Natural killer cell (primary cell): Measurements from ENCODE around the gene PMFBP1. TPM values are rescaled to one million over a fixed set of nuclear protein-coding genes. Genes with fewer than 3 reads are reported as not detected.

ENCODE experiments used
- ATAC-seq, 3 donors: fragments of 150-1000 bp in 2 of 3; fragments of 200-7000 bp in 1 of 3; cut with Tn5 transposase; 1 replicate in 1 of 3; 2 replicates in 2 of 3; pipeline ENCODE4 v1.10.0; 2021; ENCODE audit warnings: mild to moderate bottlenecking in 2 of 3, moderate library complexity in 2 of 3
- DNase-seq, 2 donors: peaks; one replicate each; pipeline versions ENCODE4 v3.0.0 to v3.0.0-alpha.2; 2013 to 2021; ENCODE audit warnings: mixed read lengths in 1 of 2
- H3K27ac ChIP-seq: one replicate; pipeline ENCODE4 v1.5.1; 2013; ENCODE audit warnings: mild to moderate bottlenecking, low read length
- H3K27me3 ChIP-seq: one replicate; pipeline ENCODE4 v1.6.1; 2013; ENCODE audit warnings: low read length; ENCODE audit not compliant: control insufficient read depth, insufficient read depth
- H3K36me3 ChIP-seq: one replicate; pipeline ENCODE4 v1.6.1; 2013; ENCODE audit warnings: low read length; ENCODE audit not compliant: control insufficient read depth, insufficient read depth
- H3K4me1 ChIP-seq: one replicate; pipeline ENCODE4 v1.6.1; 2013; ENCODE audit warnings: low read length; ENCODE audit not compliant: control insufficient read depth, insufficient read depth
- H3K4me3 ChIP-seq: one replicate; pipeline ENCODE4 v1.5.1; 2013; ENCODE audit warnings: low read length
- H3K9me3 ChIP-seq: one replicate; pipeline ENCODE4 v1.6.1; 2013; ENCODE audit warnings: low read length; ENCODE audit not compliant: control insufficient read depth, insufficient read depth
- H3K27ac Mint-ChIP-seq, 2 donors: one replicate each; pipeline ENCODE4 v1.8.0; 2022; ENCODE audit warnings: mild to moderate bottlenecking in 2 of 2, mixed read lengths in 2 of 2, moderate library complexity in 1 of 2
- H3K27me3 Mint-ChIP-seq, 2 donors: one replicate each; pipeline ENCODE4 v1.8.0; 2022; ENCODE audit warnings: low read depth in 2 of 2, mixed read lengths in 2 of 2
- H3K36me3 Mint-ChIP-seq: one replicate; pipeline ENCODE4 v1.8.0; 2022; ENCODE audit warnings: mixed read lengths
- H3K4me1 Mint-ChIP-seq, 2 donors: one replicate each; pipeline ENCODE4 v1.8.0; 2022; ENCODE audit warnings: mixed read lengths in 2 of 2
- H3K4me3 Mint-ChIP-seq: one replicate; pipeline ENCODE4 v1.8.0; 2022; ENCODE audit warnings: mild to moderate bottlenecking, moderate library complexity, mixed read lengths
- H3K9me3 Mint-ChIP-seq, 2 donors: one replicate each; pipeline ENCODE4 v1.8.0; 2022; ENCODE audit warnings: mixed read lengths in 2 of 2
- CTCF ChIP-seq: fragments of 200-600 bp; IDR thresholded peaks from one replicate; pipeline ENCODE4 v1.8.0; 2022; ENCODE audit warnings: antibody characterized with exemption
- WGBS: methylation state at CpG from one replicate; pipeline ENCODE4 v1.1.7; 2013; ENCODE audit warnings: missing lambda C conversion rate; ENCODE audit not compliant: insufficient coverage; 5-methylcytosine and 5-hydroxymethylcytosine counted together
- intact Hi-C: fragments of 100-400 bp; cut with micrococcal nuclease; formaldehyde crosslinking; loops from one replicate; pipeline ENCODE4 v1.14.2; 2022
- total RNA-seq, 4 donors: library from RNA; stranded (reverse); fragments of 120-200 nt in 1 of 4; gene quantifications; one replicate each; pipeline versions ENCODE4 v1.2.3 to v1.2.4, GENCODE V29; 2013 to 2022

The PMFBP1 gene
- total RNA-seq, 3 donors from 2014 or later (not counting 1 experiment from before 2014, with no cell fraction given), result 0.68 to 1.2 (median 0.99) TPM

- peaks cover 8 to 9% of the 10 kb centered on the region in 2 donors for H3K4me1 Mint-ChIP-seq
- no peak overlapping the region for H3K27ac Mint-ChIP-seq
- H3K4me3 ChIP-seq, result no peak overlapping the region
- ATAC-seq, result no peak
- no peak overlapping the region for H3K27ac ChIP-seq
- DNase-seq, result no peak
- no peaks in the 10 kb centered on the region for H3K9me3 ChIP-seq
- no peaks in the 10 kb centered on the region for H3K36me3 Mint-ChIP-seq
- H3K27me3 ChIP-seq, result no peaks in the 10 kb centered on the region
- no peak overlapping the region for H3K4me3 Mint-ChIP-seq
- H3K4me1 ChIP-seq, result peaks cover 2% of the 10 kb centered on the region
- H3K36me3 ChIP-seq, result no peaks in the 10 kb centered on the region
- TF ChIP-seq CTCF, result no peak
- intact Hi-C loops, result no loop called here
- 94% methylated on average over 11 of the region's 11 CpGs for WGBS
- no peaks in the 10 kb centered on the region for H3K27me3 Mint-ChIP-seq
- H3K9me3 Mint-ChIP-seq, result no peaks in the 10 kb centered on the region
Observed at GRCh38 chr16:72198021-72198711, 26.2 kb upstream of the PMFBP1 start.

- H3K36me3 ChIP-seq, result no peaks in the 10 kb centered on the region
- TF ChIP-seq CTCF, result no peak
- no peaks in the 10 kb centered on the region for H3K27me3 Mint-ChIP-seq
- no peaks in the 10 kb centered on the region for H3K4me1 ChIP-seq
- no peaks in the 10 kb centered on the region for H3K36me3 Mint-ChIP-seq
- no peaks in the 10 kb centered on the region for H3K27me3 ChIP-seq
- WGBS, result 94% methylated on average over 4 of the region's 4 CpGs
- intact Hi-C loops, result no loop called here
- H3K27ac ChIP-seq, result no peak overlapping the region
- H3K9me3 Mint-ChIP-seq, result no peaks in the 10 kb centered on the region
- no peak overlapping the region for H3K4me3 Mint-ChIP-seq
- ATAC-seq, result no peak
- no peak overlapping the region for H3K27ac Mint-ChIP-seq
- H3K4me3 ChIP-seq, result no peak overlapping the region
- no peaks in the 10 kb centered on the region for H3K9me3 ChIP-seq
- H3K4me1 Mint-ChIP-seq, result peaks cover 1 to 3% of the 10 kb centered on the region in 2 donors
- DNase-seq, result no peak
Observed at GRCh38 chr16:72197545-72197944, 25.6 kb upstream of the PMFBP1 start.

- no peaks in the 10 kb centered on the region for H3K36me3 ChIP-seq
- no peak for TF ChIP-seq CTCF
- ATAC-seq, result no peak
- WGBS, result 89% methylated on average over 3 of the region's 4 CpGs
- H3K4me1 ChIP-seq, result no peaks in the 10 kb centered on the region
- H3K27me3 ChIP-seq, result no peaks in the 10 kb centered on the region
- Mint-ChIP-seq H3K4me3 (no peak overlapping the region), H3K4me1 (no peaks in the 10 kb centered on the region), H3K36me3 (no peaks in the 10 kb centered on the region), H3K27ac (no peak overlapping the region), H3K27me3 (no peaks in the 10 kb centered on the region), H3K9me3 (no peaks in the 10 kb centered on the region)
- no peak for DNase-seq
- no peaks in the 10 kb centered on the region for H3K9me3 ChIP-seq
- H3K27ac ChIP-seq, result no peak overlapping the region
- H3K4me3 ChIP-seq, result no peak overlapping the region
- intact Hi-C loops, result no loop called here
Observed at GRCh38 chr16:72195609-72196008, 23.7 kb upstream of the PMFBP1 start.

GRCh38 chr16:72191551-72191950 is 19.6 kb upstream of the PMFBP1 start:
- H3K27me3 ChIP-seq, result no peaks in the 10 kb centered on the region
- H3K4me3 Mint-ChIP-seq, result no peak overlapping the region
- no peak for ATAC-seq
- no peaks in the 10 kb centered on the region for H3K9me3 ChIP-seq
- no peak for TF ChIP-seq CTCF
- DNase-seq, result no peak
- no peaks in the 10 kb centered on the region for H3K27me3 Mint-ChIP-seq
- H3K4me1 ChIP-seq, result no peaks in the 10 kb centered on the region
- no peaks in the 10 kb centered on the region for H3K36me3 Mint-ChIP-seq
- H3K27ac ChIP-seq, result no peak overlapping the region
- H3K36me3 ChIP-seq, result no peaks in the 10 kb centered on the region
- no peak overlapping the region for H3K4me3 ChIP-seq
- 89% methylated on average over 3 of the region's 3 CpGs for WGBS
- no peaks in the 10 kb centered on the region for H3K9me3 Mint-ChIP-seq
- no peak overlapping the region for H3K27ac Mint-ChIP-seq
- H3K4me1 Mint-ChIP-seq, result no peaks in the 10 kb centered on the region
- intact Hi-C loops, result no loop called here
